Osteoblast (primary cell): ENCODE measurements around the gene PTPN2. TPM values are rescaled to one million over a fixed set of nuclear protein-coding genes. Genes with fewer than 3 reads are reported as not detected.

ENCODE experiments used
- DNase-seq: peaks from one replicate; pipeline ENCODE4 v3.0.0; 2011; ENCODE audit warnings: low spot score, mixed read lengths; ENCODE audit not compliant: insufficient read length; ENCODE audit errors: missing footprints
- H2AFZ ChIP-seq: 2 replicates; pipeline ENCODE4 v1.6.0; 2011; ENCODE audit warnings: mild to moderate bottlenecking, low read length
- H3K27ac ChIP-seq: 2 replicates; pipeline ENCODE4 v1.5.1; 2011; ENCODE audit warnings: mild to moderate bottlenecking, low read depth, low read length, moderate library complexity
- H3K27me3 ChIP-seq: 2 replicates; pipeline ENCODE4 v1.6.0; 2012; ENCODE audit warnings: mild to moderate bottlenecking, control low read depth, inconsistent platforms, low read length, moderate library complexity; ENCODE audit not compliant: insufficient read depth
- H3K36me3 ChIP-seq: 2 replicates; pipeline ENCODE4 v1.5.1; 2011; ENCODE audit warnings: mild to moderate bottlenecking, low read length, control low read depth, moderate library complexity; ENCODE audit not compliant: insufficient read depth
- H3K4me1 ChIP-seq: 2 replicates; pipeline ENCODE4 v1.5.1; 2011; ENCODE audit warnings: mild to moderate bottlenecking, low read length, control low read depth, moderate library complexity; ENCODE audit not compliant: insufficient read depth
- H3K4me2 ChIP-seq: 2 replicates; pipeline ENCODE4 v1.6.0; 2011; ENCODE audit warnings: mild to moderate bottlenecking, low read length; ENCODE audit not compliant: insufficient read depth
- H3K4me3 ChIP-seq: fragments of 200-600 bp; sonication (generic); 3 replicates; pipeline ENCODE4 v1.5.1; 2012; ENCODE audit warnings: mild to moderate bottlenecking, low read length, inconsistent platforms; ENCODE audit not compliant: insufficient read depth
- H3K79me2 ChIP-seq: 2 replicates; pipeline ENCODE4 v1.6.0; 2012; ENCODE audit warnings: mild to moderate bottlenecking, low read length, control low read depth, inconsistent platforms; ENCODE audit not compliant: insufficient read depth
- H3K9me3 ChIP-seq: 2 replicates; pipeline ENCODE4 v1.5.1; 2011; ENCODE audit warnings: low read depth, low read length, control low read depth
- H4K20me1 ChIP-seq: 2 replicates; pipeline ENCODE4 v1.6.0; 2012; ENCODE audit warnings: mild to moderate bottlenecking, low read length, control low read depth; ENCODE audit not compliant: insufficient read depth
- total RNA-seq: library from RNA; depleted of rRNA; stranded (reverse); fragments of >200 nt; gene quantifications from 2 replicates; pipeline ENCODE4 v1.2.3, GENCODE V29; 2012
- TF ChIP-seq, protein P1 (sequence below): IDR thresholded peaks from 2 replicates; pipeline ENCODE4 v1.5.1; 2011; ENCODE audit warnings: mild to moderate bottlenecking, low read depth, low read length, moderate library complexity; ENCODE audit errors: extremely low read depth

PTPN2 gene
- total RNA-seq, 1 donor = 37.6 TPM

- Histone ChIP-seq H3K4me1 (peaks cover 11% of the 10 kb centered on the region), H3K79me2 (no peaks in the 10 kb centered on the region), H3K27ac (no peak overlapping the region), H4K20me1 (no peaks in the 10 kb centered on the region), H3K4me2 (no peak overlapping the region), H2AFZ (no peak overlapping the region), H3K27me3 (no peaks in the 10 kb centered on the region), H3K9me3 (no peaks in the 10 kb centered on the region), H3K4me3 (no peak overlapping the region), H3K36me3 (no peaks in the 10 kb centered on the region)
- TF ChIP-seq, protein P1, sequence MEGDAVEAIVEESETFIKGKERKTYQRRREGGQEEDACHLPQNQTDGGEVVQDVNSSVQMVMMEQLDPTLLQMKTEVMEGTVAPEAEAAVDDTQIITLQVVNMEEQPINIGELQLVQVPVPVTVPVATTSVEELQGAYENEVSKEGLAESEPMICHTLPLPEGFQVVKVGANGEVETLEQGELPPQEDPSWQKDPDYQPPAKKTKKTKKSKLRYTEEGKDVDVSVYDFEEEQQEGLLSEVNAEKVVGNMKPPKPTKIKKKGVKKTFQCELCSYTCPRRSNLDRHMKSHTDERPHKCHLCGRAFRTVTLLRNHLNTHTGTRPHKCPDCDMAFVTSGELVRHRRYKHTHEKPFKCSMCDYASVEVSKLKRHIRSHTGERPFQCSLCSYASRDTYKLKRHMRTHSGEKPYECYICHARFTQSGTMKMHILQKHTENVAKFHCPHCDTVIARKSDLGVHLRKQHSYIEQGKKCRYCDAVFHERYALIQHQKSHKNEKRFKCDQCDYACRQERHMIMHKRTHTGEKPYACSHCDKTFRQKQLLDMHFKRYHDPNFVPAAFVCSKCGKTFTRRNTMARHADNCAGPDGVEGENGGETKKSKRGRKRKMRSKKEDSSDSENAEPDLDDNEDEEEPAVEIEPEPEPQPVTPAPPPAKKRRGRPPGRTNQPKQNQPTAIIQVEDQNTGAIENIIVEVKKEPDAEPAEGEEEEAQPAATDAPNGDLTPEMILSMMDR = no peak
- no peak for DNase-seq
Measured at GRCh38 chr18:12754511-12754910, 129.5 kb downstream of the PTPN2 start.

DNA sequence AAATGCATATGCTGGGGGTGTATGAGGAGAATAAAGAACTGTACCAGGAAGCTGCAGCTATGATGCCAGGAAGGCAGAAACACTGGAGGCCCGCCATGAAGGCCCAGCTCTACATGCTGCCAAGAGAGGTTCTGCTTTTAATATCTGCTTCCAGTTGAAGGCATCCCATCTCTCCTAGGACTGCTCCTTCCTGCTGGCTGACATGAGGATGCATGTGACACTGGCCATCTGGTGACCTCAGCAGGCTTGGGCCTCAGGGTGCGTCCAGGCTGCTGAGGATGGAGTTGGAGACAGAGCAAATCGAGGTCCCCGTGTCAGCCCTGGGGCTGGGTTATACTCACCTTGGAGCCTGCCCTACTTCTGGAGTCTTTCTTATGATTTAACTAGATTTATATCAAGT is 132.1 kb downstream of the PTPN2 start:
- DNase-seq = no peak

DNA sequence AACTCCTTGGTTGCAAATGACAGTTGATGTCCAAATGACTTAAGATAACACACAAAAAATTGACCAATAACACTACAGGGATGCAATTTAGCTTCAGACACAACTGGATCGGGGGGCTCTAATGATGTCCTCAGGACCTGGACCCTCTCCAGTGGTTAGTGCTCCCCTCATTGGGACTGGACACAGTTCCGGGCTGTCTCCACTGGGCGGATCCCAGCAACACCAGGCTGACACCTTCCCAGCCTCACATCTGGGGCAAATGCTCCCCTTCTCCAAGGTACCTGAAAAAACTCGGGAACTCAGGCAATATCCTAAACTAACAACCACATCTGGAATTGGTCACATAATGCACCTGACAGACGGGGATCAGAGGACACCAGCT is 132.5 kb downstream of the PTPN2 start:
- Histone ChIP-seq H2AFZ (no peak overlapping the region), H3K27me3 (no peaks in the 10 kb centered on the region), H3K36me3 (no peaks in the 10 kb centered on the region), H3K27ac (no peak overlapping the region), H3K4me2 (no peak overlapping the region), H3K79me2 (no peaks in the 10 kb centered on the region), H4K20me1 (no peaks in the 10 kb centered on the region), H3K4me1 (peaks cover 28% of the 10 kb centered on the region), H3K9me3 (no peaks in the 10 kb centered on the region), H3K4me3 (no peak overlapping the region)
- TF ChIP-seq, protein P1 = no peak
- DNase-seq = no peak

More for the DNA sequence above, 132.1 kb downstream of the PTPN2 start:
- Histone ChIP-seq H3K4me1 (peaks cover 28% of the 10 kb centered on the region), H3K4me2 (no peak overlapping the region), H3K27me3 (no peaks in the 10 kb centered on the region), H3K4me3 (no peak overlapping the region), H3K27ac (no peak overlapping the region), H3K36me3 (no peaks in the 10 kb centered on the region), H3K9me3 (no peaks in the 10 kb centered on the region), H4K20me1 (no peaks in the 10 kb centered on the region), H3K79me2 (no peaks in the 10 kb centered on the region), H2AFZ (no peak overlapping the region)
- TF ChIP-seq, protein P1 = no peak

- TF ChIP-seq, protein P1 = no peak
- no peak overlapping the region for H3K4me2 ChIP-seq
- H3K9me3 ChIP-seq = no peaks in the 10 kb centered on the region
- H2AFZ ChIP-seq = no peak overlapping the region
- H3K27ac ChIP-seq = no peak overlapping the region
- peaks cover 28% of the 10 kb centered on the region for H3K4me1 ChIP-seq
- no peaks in the 10 kb centered on the region for H3K36me3 ChIP-seq
- H4K20me1 ChIP-seq = no peaks in the 10 kb centered on the region
- no peaks in the 10 kb centered on the region for H3K27me3 ChIP-seq
- no peak overlapping the region for H3K4me3 ChIP-seq
- H3K79me2 ChIP-seq = no peaks in the 10 kb centered on the region
- DNase-seq = peak; percentile 69
Measured at GRCh38 chr18:12750715-12751502, 133.1 kb downstream of the PTPN2 start.
